IPS-NIHi7 (cell line): ENCODE results near the gene PRKG1.
"Not testable (repeated sequence)": the region's sequence is repeated elsewhere in the genome, so short reads cannot be mapped to it uniquely, and the experiment has no call there.

Source experiments
- DNase-seq: peaks from one replicate; pipeline ENCODE4 v3.0.0; 2012; ENCODE audit warnings: mixed read lengths; ENCODE audit errors: extremely low spot score

PRKG1 gene

DNA sequence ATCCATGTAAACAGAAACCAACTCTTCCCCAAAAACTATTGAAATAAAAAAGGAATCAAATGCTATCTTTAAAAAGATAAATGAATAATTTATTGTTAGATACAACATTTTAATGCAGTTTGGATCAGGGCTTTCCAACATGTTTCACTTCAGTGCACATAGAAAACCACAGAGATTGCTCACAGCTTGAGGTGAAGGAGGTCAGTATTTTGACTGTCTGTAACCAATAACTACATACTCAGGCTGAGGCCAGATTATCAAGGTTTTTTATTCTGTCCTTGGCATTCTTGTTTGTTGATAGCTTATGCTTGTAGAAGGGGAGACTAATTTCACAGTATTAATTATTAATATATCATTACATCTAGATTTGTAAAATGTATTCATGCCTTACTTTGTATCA is 195.5 kb downstream of the PRKG1 start:
- no peak for DNase-seq

DNA sequence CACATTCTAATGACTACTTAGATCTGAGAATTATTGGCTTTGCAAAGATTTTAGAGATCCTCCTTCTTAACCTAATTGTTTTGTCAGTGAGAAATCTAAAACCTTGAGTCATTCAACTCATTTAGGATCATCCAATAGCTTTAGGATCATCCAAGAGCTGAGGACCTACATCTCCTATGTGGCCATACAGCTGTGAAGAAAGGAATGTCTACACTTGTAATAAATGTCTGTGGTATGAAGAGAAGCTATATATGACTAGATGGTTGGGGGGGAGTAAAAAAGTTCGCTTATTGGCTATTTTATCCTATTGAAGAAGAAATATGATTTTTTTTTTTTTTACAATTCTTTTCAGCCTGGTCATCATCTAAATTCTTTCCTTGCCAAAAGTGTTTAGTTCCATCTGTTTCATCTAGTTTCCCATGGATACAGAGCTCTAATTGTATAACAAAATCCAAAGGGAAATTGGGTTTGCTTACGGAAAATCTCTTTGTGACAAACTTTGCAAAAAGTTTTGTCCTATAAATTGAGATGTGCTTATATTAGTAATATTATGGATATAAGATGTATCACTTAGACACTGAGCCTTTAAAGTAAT is 196.7 kb downstream of the PRKG1 start:
- DNase-seq: no peak

DNA sequence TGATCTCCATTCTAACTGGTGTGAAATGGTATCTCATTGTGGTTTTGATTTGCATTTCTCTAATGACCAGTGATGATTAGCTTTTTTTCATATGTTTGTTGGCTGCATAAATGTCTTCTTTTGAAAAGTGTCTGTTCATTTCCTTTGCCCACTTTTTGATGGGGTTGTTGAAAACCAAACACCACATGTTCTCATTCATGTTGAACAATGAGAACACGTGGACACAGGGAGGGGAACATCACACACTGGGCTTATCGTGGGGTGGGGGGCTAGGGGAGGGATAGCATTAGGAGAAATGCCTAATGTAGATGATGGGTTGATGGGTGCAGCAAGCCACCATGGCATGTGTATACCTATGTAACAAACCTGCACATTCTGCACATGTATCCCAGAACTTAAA is 197.8 kb downstream of the PRKG1 start:
- not testable (repeated sequence) for DNase-seq

DNA sequence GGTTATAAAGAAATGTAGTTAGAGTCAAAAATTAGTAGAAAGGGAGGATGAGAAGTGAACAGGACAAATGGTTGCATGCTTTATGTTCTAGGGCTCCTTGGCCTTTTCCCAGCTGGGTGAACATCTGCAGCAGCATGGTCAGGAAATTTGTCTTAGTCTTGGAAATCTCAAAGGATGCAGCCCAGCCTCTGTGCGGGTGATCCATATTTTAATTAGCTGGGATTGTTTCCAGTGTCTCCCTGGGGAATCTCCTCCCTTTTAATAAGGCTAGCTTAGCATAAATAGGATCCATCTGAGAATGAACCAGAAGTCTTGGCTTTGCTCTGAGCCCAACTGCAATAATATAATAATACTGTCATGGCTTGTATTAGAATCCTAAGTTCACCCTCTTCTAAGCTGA is 198.3 kb downstream of the PRKG1 start:
- DNase-seq: no peak

DNA sequence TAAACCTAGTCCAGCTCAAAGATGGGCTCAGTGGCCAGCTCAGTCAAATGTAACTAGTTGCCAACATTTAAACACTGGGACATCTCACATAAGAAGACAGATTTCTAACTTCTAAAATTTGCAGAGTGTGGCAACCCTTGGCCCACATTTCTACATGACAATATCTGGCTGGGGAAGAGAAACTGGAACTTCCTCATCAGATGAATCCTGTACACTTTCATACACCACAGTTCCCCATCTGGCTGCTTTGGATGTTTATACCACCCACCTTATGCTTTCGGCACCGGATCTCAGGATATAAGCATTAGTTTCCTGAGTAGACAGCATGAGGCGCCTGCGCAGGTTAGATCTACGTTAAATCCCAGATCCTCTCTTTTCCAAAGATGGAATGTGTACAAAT is 199.3 kb downstream of the PRKG1 start:
- DNase-seq: no peak

DNA sequence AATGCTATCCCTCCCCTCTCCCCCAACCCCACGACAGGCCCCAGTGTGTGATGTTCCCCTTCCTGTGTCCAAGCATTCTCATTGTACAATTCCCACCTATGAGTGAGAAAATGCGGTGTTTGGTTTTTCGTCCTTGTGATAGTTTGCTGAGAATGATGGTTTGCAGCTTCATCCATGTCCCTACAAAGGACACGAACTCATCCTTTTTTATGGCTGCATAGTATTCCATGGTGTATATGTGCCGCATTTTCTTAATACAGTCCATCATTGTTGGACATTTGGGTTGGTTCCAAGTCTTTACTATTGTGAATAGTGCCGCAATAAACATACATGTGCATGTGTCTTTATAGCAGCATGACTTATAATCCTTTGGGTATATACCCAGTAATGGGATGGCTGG is 201.8 kb downstream of the PRKG1 start:
- DNase-seq: not testable (repeated sequence)

DNA sequence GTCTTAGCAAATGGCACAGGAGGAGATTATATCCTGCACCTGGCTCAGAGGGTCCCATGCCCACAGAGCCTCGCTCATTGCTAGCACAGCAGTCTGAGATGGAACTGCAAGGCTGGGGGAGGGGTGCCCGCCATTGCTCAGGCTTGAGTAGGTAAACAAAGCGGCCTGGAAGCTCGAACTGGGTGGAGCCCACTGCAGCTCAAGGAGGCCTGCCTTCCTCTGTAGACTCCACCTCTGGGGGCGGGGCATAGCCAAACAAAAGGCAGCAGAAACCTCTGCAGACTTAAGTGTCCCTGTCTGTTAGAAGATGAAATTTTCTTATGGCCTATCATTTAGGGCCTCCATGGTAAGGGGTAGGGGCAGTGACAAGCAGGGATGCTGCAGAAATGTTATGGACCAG is 207.1 kb downstream of the PRKG1 start:
- DNase-seq: not testable (repeated sequence)

DNA sequence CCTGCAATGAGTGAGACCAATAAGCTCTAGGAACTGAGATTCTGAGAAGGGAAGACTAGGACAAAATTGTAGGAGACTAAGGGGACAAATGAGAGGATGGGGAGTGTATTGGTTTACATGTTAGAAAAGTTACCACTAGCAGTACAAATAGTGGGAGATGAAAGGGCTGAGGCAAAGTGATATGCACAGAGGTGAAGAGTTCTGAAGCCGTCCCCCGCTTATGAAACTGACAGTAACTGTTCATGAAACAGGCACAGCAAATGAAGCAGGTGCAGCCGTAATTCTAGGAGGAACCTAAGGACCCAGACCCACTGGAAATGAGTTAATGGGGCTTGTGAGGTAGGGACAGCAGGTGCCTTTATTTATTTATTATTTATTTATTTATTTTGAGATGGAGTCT is 211.3 kb downstream of the PRKG1 start:
- DNase-seq: no peak

DNA sequence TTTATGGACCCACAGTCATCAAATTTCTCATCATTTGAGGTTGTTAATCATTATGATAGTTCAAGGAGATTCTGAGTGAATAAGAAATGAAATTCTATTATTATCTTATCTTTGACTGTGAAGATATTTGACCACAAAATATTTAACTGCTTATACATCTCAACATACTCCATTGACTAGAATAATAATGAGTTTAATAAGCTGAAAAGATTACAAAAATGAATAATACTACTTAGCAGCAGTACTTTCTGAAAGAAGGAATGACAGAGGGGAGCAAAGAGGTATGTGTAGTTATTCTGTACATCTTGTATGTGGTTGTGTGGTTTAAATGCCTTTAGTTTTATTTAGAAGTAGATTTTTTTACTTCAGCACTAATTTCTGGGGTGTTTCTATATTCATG is 214.2 kb downstream of the PRKG1 start:
- DNase-seq: no peak

DNA sequence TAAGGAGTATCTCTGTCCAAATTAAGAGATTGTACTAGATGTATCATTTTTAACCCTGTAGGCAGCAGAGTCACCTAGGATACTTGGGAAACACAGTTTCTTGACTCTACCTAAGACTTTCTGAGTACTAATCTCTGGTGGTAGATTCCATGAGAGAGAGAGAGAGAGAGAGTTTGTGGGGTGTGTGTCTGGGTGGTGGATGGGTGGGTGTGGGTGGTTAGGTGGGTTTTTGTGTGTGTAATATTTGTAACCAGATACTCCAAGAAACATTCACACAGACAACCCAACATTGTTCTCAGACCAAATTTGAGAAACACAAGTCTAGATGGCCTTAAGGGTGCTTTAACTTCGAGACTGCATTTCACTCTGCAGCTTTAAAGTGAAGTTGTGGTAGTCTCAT is 215.2 kb downstream of the PRKG1 start:
- no peak for DNase-seq

DNA sequence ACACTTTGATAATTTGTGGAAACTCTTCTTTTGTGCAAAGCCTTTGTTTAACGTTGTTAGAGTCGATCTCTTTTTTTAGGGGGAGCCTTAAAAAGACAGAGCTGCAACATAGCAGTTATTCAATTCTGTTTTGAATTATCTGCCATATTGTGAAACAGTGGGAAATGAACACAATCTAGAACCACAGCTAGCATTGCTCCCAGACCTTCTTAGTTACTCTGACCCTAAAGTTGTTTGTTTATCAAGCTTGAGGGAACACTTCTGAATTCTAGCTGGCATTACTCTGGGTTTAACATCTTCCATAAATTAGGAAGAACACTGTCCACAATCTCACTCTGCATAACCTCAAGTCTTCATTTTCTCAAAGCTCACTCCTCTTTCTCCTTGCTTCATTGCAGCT is 217.7 kb downstream of the PRKG1 start:
- DNase-seq: no peak

DNA sequence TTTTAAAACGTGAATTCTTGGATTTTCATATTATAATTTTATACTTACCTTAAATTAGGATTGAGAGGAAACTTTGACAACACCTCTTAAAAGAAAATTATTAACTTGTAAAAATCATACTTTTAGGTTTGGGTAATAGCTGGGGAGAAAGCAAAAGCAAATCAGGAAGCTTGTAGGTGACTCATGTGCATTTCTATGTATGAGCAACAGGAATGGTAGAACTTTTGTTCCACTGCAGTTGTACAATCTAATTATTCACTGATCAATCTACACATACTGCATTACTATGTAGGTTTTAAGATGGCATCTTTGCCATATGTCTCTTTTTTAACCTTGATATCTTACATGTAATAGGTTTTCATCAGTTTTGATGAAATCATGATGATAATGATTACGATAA is 223.2 kb downstream of the PRKG1 start:
- no peak for DNase-seq

DNA sequence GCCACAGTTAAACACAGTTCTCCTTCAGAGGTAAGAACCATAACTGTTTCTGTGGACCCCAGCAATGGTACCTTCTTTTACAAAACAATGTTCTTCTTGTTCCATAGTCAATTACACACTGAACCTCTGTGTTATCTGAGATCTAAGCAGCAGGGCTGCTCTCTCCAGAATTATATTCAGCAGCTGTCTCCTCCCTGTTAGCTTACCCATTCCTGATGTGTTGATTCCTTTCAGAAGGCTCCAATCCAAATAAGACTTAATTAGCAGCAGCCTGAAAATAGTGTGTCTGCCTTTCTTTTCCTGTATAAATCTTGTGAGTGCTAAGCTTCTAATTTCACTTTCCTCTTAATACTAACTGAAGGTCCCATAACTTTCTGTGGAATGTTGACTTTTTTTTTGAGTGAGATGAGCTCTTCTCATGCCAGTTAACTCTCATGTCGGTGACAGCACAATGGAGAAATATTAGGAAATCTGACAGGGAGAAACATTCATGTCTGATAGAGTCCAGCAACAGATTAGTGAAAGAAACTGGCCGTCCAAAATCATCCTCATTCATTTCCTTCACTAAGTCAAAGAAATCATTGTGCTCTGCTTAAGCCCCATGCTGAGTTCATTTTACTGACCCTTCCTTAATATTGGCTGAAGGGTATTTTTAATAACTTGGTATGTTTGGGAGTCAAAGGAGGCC is 226.5 kb downstream of the PRKG1 start:
- DNase-seq: no peak

DNA sequence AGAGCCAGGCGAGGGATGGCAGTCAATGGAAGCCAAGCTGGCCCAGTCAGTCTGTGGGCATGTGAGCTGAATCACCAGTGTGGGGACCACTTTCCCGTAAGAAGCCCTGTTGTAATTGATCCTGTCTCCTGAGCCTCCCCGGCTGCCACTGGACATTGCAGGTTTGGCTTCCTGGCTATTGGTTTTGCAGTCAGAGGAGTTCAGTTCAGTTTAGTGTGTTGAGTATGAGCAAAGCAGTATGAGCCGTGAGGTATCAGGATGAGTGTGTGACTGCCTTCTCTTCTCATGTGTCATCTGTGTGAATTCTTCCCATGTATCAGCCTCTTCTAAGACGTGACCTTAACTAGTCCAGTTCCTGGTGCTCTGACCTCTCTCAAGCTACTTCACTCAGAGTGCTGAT is 227.4 kb downstream of the PRKG1 start:
- no peak for DNase-seq

DNA sequence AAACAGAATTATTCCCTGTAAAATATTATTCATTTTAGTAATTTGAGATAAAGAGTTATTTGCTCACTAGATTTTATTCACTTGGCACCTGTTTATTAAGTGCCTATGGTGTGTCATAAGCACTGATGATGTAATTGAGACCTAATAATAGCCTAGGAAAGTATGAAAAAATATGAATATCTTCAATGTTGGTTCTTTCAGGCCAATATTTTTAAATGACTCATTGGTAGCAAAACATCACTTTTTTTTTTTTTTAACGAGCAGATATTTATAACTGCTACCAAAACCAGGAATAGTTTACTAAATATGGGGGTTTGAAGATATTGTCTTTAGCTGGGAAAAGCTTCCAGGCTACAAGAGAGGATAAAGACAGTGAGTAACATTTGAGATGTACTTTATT is 228.0 kb downstream of the PRKG1 start:
- DNase-seq: no peak

DNA sequence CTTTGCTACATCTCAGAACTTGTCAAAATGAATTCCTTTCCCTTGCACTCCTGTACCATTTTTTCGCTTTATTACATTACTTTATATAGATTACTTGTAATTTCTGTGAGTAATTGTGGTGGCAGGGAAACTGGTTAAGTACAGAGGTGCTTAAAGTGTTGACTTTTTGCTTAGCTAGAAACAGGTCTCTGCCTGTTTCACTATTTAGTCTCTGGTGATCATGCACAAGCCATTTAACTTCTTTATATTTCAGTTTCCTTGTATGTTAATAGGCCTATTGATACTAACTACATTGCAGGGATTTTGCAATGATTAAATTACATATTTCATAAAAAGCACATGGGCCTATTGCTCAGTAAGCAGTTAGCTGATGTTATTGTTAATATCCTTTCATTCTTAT is 233.8 kb downstream of the PRKG1 start:
- DNase-seq: no peak

DNA sequence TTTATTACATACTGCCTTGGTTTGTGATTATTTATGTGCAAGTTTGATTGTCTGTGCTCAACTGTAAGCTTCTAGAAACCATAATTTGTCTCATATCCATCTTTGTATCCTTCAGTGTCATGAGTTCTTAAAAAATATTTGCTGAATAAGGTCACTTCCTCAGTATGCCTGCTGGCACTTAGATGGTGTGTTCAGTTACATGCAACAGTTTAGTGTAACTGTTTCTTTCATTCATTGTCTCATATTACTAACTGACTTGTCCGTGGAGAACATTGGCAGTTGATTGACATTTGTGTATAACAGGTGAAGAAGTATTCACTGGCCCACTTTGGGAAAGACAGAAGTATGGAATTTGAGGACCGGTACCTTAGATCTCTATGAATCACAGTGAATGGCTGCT is 236.9 kb downstream of the PRKG1 start:
- DNase-seq: no peak

DNA sequence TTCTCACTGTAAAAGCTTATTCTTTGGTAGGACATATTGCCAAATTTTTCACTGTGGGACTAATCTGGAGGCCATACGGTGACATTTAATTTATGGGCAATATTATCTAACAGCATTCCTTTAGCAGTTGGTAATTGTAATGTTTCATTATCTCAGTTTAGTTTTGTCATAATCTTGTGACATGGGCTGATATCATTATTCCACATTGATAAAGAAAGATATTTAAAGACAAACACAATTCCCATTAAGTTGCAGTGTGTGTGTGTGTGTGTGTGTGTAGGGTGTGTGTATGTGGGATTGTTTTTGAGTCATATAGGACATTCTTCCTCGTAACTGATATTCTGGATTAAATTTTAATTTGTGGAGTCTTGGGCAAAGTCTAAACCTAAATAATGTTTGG is 238.5 kb downstream of the PRKG1 start:
- no peak for DNase-seq

DNA sequence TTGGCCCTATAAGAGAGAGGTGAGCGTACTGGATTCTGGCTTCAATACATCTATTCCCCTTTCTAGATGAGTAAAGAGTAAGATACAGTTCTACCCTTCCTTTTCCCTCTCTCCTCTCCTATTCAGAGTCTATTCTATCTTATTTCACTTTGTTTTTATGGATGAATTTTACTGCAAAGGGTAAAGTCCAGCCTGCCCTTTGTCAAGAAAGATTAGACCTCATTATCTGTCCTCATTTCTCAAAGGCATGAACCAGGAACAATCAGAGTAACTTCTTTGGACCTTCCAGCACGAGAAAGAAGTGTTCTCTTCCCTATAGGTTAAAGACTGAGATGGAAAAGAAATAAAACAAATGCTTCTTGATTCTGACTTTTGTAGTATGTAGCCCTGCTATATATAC is 239.0 kb downstream of the PRKG1 start:
- no peak for DNase-seq

DNA sequence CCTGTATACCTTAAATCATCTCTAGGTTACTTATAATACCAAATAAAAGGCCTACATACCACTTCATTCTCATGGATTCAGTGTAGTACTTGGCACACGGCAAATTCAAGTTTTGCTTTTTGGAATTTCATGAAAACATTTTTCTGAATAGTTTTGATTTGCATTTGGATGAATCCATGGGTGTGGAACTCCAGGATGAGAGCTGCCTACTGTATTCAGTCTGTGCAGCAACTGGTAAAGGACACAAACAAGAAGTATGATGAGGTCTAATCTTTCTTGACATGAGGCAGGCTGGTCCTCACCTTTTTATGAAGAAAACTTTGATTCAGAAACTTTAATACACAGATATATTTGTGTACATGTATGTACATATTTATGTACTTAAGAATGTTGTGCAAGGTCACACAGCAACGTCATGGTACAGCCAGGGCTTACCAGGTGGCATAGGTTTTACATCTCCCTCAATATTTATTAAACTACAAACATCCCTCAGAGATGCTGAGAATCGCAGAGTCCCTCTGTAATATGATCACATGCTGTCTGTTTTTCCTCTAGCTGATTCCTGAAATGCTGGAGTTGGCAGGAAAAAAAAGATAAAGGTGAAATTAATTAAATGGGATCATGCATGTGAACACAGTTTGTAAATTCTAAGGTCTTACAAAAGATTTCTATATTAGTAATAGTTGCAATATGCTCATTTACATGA is 239.6 kb downstream of the PRKG1 start:
- no peak for DNase-seq

DNA sequence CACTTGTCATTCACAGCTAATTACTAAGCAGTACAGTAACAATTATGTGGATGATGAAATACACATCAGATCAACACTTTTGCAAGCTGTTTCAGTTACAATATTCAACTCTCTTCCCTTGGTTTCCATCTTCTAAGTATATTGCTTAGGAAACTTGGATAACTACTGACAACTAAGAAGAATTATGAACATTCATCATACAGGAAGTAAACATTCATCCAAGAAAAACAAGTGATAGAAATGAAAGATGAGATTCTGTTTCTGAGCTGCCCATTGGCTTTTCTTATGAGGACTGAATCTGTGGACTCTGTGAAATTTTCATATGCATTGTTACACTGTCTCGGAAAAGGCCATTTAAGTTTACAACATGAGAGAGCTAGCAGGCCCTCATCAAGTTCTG is 240.2 kb downstream of the PRKG1 start:
- no peak for DNase-seq

DNA sequence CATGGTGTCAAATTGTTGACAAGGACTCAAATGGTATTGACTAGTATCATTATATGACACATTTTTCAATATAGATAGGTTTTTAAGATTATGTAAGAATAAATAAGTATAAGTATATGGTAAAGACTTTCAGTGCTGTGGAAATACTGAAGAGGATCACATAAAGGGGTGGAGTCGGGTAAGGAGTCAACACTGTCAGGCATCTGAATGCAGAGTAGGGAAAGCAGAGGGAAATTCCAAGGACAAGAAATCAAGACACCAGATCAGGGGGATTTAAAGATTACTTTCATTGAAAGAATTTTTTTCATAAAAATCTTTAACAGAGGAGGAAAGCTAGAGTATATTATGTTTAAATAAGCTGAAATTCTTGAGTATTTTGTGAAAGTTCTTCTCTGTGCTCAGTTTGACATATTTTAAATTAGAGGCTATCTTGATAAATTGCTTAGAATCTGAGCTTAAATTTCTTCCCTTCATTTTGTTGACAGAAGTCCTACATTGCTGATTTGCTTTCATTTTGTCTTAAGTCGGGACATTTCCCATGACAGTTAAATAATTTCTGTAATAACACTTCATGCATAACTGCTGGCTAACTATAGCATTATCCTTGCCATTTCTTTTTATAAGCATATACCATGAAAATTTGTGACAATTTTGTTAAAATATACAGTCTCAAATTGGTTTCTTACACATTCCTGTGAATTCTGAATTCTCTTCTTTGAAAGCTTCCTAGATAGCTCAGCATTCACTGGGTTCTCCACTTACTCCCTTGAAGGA is 244.3 kb downstream of the PRKG1 start:
- DNase-seq: no peak

DNA sequence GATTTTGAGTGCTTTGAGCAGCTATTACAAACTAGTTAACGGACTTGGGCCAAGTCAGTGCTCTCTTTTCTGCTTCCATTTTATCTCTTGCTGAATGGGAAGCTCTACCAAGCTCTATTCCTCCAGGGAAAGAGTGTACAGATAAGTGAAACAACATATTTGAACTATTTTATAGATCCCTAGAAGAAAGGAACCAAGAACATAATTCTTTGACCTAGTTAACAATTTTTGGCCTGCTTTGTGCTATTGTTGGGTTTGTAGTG is 244.8 kb downstream of the PRKG1 start:
- DNase-seq: no peak
